ENCODE results near the gene LDB3.

Gene LDB3

GRCh38 chr10:86785037-86785436 lies 116.7 kb downstream of the LDB3 start:
- H3K36me3 ChIP-seq (ENCODE audit: control insufficient read depth in 5 of 5, insufficient read depth in 5 of 5, low read length in 5 of 5): no peaks in the 10 kb centered on the region
- peaks cover 0 to 25% (median 8%) of the 10 kb centered on the region in 5 donors for H3K4me1 ChIP-seq (ENCODE audit: control insufficient read depth in 5 of 5, insufficient read depth in 5 of 5, low read length in 5 of 5)
- no peaks in the 10 kb centered on the region for H3K27me3 ChIP-seq (ENCODE audit: control insufficient read depth in 5 of 5, insufficient read depth in 4 of 5, low read length in 5 of 5)
- no peak overlapping the region for H3K9ac ChIP-seq (ENCODE audit: low read length in 5 of 5)
- no peak overlapping the region for H3K4me3 ChIP-seq (ENCODE audit: low read depth in 1 of 5, low read length in 5 of 5)
- H3K27ac ChIP-seq (ENCODE audit: low read depth, low read length): no peak overlapping the region
- peaks cover 0 to 5% (median 0%) of the 10 kb centered on the region in 5 donors for H3K9me3 ChIP-seq (ENCODE audit: control insufficient read depth in 5 of 5, low read length in 5 of 5)

Data from subcutaneous abdominal adipose tissue (tissue), 5 donors.